NCI-H524 (cell line): ENCODE measurements around the gene FGF12.

Source experiments
- DNase-seq, 2 experiments: peaks; one replicate each; lab custom pipeline; 2025; lab: John Stamatoyannopoulos, UW

FGF12 gene

DNA sequence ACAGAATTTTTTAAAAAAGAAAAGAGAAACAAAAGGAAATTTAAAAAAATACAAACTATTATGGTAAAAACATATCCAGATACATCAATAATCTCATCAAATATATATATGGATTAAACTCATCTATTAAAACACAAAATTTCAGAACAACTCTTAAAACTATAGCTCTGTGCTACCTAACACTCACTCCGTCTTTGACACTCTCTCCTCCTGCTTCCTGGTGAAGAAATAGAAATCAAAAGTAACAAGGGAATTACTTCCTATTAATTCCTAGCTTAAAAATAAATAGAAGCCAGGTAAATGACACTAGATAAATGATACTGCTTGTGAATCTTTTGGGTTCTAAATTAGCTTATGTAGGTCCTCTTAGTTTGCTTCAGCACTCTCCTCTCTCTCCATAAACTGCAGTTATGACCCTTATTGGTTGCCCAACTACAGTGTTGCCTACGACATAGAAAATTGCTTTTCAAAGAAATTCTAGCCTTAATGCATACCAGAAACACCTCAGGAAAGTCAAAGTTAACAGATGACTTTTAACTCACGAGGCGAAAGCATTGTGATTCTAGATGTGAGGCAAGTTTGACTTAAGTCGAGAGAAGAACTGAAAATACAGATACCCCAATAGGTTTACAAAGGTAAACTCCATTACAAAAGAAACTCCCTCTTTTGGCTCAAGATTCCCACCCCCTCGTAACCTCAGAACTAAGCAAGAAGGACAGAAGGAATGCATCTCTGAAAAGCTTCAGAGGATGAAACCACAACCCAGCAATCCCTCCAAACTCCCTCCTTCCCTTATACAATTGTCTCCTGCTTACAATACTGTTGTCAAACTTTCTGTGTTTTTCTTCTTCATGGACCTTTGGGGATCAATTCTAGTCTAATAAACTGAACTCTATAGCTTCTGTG lies 394.7 kb downstream of the FGF12 start:
- no peak for DNase-seq

DNA sequence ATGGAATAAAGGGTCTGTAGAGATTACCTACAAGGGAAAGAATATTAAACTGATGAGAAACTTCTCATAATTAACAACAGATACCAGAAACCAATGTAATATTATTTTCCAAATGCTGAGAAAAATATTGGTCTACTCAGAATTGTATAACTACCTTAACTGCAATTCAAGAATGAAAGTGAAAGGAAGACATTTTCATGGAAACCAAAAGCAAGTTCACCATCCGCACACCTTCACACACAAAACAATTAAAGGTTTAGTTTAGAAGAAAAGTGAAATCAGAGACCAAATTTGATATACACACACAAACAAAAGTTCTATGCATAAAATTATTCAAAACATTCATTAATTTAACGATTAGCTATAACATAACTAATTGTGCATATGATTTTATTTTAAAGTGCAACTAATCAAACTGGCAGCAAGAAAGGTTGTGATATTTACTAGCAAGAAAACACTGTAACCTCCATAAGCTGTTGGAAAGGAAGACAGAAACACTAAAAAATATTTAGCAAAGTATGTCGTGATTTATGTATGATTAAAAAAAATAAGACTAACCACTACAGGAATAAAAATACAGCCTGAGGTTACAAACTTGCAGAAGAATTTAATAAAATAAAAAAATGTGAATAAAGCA lies 395.5 kb downstream of the FGF12 start:
- no peak for DNase-seq

DNA sequence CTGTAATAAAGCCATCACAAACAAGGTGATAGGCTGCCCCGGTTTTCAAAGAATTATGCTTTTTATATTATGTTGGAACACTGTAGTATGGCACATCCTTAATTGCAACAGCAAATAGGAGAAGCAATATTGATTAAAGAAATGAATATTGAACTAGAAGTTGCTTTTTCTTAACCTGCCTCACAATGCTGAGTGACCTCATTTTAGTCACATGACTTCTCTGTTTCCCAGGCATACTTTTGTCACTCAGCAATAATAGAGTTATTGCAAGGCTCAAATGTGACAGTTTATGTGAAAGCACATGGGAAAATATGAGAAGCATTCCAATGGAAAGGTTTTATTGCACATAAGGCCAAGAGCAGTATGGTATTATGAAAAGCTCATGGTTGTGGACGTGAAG lies 400.7 kb downstream of the FGF12 start:
- no peak for DNase-seq

DNA sequence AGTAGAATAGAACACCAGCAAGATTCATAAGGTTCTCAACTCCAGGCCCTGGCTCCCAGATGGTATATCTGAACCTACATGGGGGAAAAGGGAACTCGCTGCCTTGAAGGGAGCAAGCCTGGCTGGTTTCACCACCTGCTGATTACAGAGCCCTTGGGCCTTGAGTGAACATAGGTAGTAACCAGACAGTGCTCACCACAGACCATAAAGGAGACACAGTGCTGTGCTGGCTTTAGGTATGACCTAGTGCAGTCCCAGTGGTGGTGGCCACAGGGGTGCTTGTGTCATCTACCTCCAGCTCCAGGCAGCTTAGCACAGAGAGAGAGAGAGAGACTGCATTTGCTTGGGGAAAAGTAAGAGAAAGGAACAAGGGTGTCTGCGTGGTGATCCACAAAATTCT lies 409.8 kb downstream of the FGF12 start:
- no peak for DNase-seq

DNA sequence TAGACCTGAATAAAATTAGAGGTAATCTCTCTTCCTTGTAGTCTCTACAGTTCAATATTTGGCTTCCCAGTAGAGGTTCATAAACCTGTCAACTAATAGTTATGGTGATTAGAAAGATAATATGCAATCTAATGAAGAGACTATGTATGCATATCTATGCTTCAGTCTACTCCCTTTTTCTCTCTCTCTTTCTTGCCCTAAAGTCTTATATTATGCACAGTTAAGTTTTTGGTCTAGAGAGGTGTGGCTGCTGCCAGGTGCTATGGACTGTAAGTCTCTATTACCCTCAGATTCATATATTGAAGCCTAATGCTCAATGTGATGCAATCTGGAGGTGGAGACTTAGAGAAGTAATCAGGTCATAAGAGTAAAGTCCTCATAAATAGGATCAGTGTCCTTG lies 413.7 kb downstream of the FGF12 start:
- DNase-seq = no peak

DNA sequence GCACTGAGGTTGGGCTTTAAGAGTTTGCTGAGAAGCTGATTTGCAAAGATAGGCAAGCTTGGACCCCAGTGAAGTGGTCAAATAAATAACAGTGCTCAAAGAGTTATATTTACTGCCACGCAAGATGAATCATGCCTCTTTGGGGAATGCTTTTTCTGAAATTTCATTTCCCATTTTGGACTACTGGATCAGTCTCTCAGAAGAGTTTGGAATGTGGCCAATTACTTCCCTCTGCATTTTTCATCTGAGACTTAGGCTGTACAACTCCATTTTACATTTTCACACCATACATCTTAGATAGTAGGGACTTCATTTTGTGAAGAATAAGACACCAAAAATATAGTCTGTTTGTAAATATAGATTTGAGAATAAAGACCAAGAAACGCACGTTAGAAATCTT lies 419.7 kb downstream of the FGF12 start:
- no peak for DNase-seq

DNA sequence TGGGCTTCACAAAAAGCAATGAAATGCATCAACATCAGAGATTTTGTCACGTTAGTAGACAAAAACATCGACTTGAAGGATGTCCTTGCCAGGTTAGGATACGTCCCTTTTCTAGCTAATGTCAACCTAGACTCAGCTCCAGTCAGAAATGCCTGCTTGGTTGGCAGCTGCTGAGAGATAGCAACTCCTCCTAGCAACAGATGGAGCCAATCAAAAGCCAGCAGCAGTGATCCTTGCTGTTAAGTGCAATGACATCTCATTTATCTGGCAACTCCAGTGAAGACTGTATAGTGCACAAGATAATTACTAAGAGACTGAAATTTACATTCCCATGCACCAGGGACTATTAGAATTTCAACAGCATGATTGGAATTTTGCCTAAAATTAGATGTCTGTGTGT lies 424.1 kb downstream of the FGF12 start:
- peak; percentile 82 to 91 for DNase-seq

DNA sequence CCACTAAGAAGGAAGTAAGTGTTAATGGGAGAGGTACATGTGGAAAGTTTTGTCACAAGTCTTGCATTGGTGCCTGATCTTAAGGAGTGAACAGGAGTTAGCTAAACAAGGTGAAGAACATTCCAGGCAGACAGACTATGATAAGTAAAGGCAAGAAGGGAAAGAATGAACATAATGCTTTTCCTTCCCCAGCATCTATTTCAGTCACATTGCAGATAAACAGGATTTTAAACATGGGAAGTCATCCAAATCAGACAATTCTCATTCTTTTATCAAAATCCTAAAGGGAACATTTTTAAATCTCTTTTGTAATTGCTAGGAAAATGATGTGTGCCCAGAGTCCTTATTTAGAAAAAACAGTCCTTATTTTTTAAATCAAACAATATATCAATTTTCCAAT lies 424.6 kb downstream of the FGF12 start:
- DNase-seq = no peak

DNA sequence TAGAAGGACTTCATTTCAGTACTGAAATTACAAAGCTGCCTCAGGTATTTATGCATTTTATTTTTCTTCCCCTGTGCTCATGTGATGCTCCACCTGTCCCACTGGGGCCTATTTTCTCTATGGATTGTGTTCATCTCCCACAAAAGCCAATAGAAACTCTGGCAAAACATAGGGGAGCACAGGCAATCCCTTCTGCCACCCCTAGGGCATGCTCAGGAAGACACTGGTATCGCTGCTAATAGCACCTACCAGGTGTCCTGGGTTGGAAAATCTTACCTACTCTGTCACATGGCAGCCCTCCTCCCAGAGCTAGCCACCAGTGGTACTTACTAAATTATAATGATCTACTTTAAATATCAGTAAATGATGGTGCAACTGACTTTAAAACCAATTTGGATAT lies 427.4 kb downstream of the FGF12 start:
- DNase-seq = no peak

DNA sequence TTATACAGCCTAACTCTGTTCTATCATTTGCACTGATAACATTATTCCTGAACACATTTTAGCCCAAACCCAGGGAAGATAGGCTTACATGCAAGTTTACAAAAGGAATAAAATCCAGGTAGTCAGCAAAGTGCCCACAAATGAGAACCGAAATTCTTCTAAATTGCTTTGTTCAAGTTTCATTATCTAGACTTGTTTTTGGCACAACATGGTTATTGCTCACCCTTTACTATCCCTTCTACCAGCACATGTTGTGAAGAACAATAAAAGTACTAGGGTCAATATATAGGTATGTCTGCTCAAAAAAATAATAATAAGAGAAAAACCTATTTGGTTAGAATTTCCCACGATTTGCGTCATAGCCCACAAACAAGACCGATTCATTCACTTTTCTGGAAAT lies 430.5 kb downstream of the FGF12 start:
- no peak for DNase-seq

DNA sequence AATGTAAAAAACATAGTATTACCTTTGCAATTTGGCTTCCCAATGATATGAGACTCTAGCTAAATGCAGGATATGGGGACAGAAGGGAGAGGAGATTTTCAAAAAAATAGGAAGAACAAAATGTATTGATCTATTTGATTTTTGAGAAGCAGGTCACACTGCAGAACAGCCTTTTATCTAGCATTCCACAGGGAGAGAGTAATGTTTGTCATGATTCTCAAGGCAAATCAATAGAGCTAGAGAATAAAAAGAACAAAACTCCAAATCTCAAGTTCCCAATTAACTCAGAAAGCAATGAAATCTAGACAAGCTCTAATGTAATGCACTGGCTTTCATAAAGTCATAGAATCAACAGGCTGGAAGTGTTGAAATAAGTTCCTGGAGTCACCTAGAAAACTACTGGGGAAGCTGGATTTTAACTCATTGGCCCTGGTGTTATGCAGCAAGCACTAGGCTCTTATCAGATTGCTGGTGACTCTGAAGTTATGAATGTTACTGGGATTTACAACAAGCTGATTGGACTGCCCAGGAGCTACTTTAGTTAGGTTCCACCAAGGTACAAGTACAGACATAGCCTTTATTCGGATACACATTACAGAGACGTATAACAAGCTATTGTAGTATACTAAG lies 442.8 kb downstream of the FGF12 start:
- no peak for DNase-seq

DNA sequence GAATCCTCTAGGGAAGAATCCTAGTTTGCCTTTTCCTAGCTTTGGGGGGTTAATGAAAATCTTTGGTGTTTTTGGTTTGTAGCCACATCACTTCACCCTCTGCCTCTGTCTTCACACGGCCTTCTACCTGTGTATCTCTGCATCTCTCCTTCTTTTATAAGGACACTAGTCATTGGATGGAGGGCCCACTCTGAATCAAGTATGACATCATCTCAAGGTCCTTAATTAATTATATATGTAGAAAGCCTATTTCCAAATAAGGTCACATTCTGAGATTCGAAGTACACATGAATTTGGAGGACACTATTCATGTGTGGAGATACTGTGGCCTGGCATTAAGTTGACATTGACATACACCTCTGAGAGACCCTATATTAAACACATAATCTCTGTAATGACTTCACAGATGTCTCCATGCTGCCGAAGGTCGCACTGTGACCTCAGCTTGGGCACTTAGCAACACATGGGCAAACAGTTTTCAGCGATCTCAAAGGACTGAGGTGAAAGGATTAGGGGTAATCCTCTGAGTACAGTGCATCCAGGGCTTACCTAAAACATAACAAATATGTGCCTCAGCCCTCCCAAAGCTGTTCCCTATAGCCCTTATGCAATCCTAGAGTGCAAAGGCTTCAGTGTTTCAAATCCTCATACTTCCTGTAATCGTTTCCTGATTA lies 446.0 kb downstream of the FGF12 start:
- DNase-seq = peak; percentile 98 to 99

DNA sequence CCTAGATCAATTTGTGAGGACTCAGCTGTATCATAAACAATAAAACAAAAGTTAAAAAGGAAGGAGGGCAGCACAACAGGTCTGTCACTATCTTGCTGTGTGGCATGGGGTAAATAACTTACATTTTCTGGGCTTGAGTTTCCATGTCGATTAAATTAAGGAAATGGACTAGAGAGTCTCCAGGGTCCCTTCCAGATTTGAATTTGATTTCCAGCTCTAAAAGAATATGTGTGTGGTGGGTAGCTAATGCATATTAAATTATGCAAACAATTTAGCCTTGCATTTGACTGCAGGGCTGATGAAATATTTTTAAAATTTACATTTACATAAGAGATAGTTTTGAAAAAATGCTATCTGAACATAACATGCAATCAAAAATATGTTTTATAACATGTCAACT lies 447.7 kb downstream of the FGF12 start:
- no peak for DNase-seq

DNA sequence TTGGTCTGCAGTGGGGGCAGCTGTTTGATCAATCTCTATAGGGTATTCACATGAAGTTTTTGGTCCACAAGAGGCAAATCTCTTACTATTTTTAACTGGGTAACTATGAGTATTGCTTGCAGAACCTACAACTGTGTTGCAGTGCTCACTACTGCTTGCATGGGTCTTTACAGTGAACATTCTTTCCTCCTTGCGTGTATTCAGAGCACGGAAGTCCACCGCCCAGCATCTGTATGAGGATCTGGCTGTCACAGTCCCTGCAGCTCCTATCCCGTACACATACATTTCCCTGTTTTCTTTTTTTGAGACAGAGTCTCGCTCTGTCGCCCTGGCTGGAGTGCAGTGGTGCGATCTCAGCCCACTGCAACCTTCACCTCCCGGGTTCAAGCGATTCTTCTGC lies 449.9 kb downstream of the FGF12 start:
- DNase-seq = no peak

DNA sequence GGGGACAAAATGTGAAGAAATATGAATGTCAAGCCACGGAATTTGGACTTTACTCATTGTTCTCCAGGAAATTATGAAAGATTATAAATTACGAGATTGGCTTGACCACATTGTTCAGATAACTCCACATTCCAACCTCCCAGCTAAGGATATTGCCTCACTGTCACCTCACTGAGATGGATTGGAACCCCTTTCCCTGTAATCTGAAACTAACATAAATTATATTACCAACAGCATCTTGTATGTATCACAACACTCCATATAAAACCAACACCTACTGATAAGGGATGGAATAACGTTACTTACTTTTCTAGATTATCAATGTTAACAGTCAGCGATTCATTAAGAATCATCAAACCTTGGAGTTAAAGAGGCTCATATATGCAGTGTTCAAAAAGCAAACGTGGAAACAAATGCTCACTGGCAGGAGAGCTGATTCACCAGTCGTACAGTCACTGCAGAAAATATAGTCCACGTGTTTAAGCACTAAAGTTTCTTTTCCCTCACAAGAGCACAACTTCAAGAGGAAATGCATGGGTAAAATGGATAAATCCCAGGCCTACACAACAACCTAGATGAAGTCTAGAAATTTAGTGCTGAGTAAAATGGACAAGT lies 451.5 kb downstream of the FGF12 start:
- DNase-seq = no peak

DNA sequence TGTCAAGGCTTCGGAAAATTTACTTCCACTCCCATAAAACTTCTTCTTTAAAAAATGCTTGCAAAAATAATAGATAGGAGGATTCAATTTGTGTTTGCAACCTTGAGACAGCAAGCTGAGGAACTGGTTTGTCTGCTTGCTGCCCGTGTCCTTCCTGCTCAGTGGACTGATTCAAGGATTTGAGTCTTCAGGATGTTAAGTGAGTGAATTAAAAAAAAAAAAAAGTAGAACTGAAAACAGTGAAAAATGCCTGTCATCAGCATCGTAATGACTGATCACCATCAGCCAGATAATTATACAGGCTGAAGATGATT lies 453.7 kb downstream of the FGF12 start:
- DNase-seq = no peak

DNA sequence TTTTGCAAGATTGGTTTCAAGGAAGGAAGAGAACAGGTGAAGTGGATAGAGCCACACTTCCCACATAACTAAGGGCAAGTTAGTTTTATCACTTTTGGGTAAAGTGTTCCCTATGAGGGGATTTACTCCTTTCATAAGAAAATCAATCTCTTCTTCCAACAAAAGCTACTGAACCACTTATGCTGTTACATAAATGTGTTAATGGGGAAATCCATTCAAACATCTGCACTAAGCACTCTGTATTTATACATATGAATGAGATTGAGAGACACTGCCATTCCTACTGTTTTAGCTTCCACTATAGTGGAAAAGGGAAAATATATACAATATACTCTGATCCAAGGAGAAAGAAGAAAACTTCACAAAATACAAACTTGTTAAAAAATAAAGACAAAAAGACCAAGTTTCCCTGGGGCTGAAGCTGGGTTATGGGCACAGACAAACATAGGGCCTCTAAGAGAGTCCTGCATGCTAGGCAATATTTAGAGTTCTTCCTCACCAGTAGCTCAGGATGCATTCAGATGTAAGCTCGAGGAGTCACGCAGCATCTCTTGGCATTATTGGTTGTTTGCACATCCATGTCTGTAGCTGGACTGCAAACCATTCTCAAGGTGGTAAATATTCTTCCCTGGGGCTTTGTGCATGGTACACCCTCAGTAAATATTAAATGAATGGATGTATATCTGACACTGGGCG lies 454.2 kb downstream of the FGF12 start:
- no peak for DNase-seq

DNA sequence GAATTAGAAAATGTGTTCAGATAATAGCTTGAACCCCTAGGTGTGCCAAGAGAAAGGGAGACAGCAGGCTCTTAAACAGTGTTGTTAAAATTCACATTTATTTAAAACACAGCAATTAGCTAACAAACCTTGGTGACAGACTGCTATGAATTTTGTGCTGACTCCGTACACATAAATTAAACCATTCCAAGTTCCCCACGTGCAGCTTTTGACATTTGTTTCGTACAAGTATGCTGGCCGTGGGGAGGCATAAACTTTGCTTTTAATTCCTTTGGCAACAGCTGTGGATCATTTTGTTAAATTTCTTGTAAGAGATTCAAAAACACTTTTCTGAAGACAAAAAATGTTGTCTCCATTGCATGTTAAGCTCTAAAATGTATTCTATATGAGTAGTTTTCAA lies 465.3 kb downstream of the FGF12 start:
- DNase-seq = no peak

DNA sequence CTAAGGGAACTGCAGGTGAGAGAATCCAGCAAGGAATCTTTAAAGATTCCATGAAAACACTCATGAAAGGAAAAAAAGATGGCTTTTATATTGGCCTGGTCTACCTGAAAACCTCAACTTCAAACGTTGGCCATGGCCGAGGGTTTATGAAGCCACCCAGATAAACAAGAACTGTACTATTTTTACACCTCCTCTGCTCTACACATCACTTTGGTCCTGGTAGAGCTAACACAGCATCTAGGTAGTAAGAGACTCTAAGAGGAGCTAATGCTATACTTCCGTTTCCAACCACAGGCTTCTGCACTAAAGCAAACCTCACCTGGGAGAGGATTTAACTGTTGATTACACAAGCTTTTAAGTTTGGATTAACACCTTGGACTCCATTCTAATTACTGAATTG lies 466.2 kb downstream of the FGF12 start:
- no peak for DNase-seq

DNA sequence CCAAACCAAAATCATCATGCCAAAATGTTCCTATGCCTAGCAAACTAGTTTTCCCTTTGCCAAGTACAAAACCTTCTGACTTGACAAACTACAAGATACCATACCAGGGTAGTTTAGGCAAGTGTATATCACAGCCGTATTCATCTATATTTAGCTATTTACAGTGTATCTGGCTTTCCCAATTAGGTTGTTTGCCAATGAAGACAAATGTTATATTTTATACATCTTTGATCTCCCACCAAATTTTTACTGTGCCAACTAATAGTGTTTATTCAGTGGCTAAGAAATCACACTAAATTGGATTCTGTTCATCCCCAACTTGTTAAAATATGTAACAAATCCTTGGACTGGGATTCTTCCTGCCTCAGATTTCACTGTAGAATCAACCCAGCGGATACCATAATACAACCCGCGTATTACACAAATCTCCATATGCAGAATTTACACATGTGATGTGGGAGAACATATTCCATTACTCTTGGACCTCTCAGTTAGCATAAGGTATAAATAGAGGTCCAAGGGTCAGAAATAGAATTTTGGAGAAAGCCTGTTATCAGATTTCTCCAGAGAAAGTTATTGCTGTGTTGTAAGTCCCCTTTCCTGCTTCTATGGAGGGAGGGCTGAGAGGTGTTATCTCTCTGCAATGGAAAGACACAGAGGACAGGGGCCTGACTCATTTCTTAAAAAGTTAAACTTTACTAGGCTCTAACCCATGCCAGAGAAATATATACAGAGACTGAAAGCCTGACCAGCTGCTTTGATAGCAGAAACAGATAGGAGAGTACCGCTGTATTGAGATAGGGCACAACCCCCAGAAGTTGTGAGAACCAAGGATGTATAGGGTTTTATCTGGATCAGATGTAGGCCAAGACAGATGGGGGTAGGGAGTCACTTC lies 467.0 kb downstream of the FGF12 start:
- DNase-seq = no peak

DNA sequence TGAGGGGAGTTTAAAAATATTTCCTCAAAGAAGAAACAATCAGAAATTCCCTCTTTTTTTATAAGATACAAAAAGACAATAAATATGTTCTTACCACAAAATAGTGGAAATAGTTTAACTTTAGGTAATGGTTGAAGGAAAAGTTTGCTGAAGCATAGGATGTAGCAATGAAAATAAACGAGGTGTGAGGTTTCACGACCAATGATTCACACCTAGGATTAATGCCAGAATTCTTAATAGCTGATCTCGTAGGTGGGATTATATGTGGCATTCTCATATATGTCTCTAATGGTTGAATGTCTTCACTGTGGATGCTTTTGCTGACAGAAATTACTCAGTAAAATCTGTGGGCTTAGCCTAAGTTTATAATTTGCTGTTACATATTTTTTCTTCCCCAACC lies 467.7 kb downstream of the FGF12 start:
- DNase-seq = no peak
